Activated T-helper 1 cell treated with anti-CD3 and anti-CD28 coated beads, Interleukin-2, amount 50 U/mL, for 16 hours (primary cell): ENCODE results near the gene KCNG4.

Experiments used
- DNase-seq, 2 donors: peaks; one replicate each; pipeline ENCODE4 v3.0.0-alpha.2; 2020; ENCODE audit warnings: low read depth in 1 of 2, low spot score in 1 of 2

KCNG4 gene, protein sequence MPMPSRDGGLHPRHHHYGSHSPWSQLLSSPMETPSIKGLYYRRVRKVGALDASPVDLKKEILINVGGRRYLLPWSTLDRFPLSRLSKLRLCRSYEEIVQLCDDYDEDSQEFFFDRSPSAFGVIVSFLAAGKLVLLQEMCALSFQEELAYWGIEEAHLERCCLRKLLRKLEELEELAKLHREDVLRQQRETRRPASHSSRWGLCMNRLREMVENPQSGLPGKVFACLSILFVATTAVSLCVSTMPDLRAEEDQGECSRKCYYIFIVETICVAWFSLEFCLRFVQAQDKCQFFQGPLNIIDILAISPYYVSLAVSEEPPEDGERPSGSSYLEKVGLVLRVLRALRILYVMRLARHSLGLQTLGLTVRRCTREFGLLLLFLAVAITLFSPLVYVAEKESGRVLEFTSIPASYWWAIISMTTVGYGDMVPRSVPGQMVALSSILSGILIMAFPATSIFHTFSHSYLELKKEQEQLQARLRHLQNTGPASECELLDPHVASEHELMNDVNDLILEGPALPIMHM

DNA sequence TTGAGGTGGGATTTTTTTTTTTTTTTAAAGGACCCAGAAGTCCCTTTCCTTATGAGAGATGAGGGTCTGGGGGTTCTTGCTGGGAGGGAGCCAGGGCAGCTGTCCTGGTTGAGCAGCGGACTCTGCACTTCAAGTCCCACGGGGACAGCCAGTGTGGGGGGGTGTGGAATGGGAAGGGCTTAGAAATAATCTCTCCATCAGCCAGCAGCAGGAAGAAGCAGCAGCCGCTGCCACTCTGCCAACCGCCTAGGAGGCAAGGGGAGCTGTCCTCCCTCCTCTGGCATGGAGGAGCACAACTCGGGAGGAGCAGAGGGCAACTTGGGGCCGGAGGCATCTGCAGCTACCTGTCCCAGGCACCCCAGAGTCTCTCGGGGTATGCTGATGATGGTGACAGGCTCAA lies at the start of gene KCNG4:
Gene KCNG4, minus strand, starts transcription at position 104 of the 400 bp plus-strand sequence. CDS start 2,527 bp downstream, outside the sequence.
- no peak for DNase-seq

DNA sequence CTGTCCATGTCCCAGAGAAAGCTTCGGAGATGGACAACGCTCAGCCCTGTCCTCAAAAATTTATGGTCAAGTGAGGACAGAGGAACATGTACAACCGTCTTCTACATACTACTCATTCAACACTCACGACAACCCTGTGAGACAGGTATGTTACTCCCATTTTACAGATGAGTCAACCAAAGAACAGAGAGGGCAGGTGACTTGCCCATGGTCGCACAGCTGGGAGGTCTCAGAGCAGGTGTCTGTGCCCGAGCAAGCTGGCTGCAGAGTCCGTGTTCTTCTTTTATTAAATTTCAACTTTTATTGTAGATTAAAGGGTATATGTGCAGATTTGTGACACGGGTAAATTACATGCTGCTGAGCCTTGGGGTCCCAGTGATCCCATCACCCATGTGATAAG lies 49.1 kb upstream of the KCNG4 start:
- no peak for DNase-seq

DNA sequence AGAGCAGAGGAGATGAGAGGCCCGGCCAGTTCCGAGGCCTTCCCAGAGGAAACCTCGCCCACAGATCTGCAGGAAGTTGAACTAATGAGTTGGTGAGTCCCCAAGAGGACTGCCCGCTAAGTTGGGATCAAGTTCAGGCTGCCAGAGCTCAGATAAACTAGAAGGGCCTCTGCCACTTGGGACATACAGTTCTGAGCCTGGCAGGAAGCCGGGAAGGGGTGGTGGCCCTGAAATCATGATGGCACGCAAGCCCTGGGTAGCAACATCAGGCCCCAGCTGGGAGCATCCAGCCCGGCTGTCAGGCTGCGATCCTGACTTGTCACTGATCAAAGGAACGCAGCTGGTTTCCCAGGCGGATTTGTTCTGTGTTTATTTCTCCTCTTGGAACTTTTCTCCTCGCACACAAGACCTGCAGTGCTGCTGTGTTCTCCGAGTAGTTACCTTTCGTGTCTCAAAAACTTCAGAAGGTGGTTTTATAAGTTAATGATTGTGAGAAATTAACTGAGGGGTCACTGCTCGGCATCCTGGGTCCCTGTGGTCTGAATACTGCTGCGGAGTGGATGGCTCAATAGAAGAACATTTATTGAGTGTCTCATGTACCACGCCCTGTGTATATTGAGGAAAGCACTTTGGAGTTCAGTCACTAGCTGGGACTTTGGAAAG lies 46.9 kb upstream of the KCNG4 start:
- no peak for DNase-seq

DNA sequence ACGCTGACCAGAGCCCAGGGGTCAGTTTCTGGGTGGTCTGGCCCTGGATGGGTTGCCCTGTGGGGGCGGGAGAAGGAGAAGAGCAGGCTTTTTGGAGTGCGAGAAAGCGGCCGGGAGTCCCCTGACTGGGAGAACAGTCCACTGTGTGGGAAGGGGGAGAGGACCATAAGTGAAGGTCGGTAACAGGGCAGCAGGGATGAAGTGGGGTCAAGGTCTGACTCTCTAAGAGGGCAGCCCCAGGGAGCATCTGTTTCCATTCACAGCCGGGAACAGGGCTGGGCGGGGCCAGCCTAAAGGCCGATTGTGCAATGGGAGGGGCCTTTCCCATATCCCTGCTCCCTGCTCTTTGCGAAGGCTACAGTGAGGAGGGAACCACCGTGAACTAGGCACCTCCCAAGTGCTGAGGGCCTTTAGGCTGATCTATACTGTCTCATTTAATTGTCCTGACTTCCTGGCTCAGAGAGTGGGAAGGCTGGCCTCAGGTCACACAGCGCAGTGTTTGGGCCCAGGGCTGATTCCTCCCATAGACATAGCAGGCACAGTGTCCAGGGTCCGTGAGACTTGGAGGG lies 44.4 kb upstream of the KCNG4 start:
- no peak for DNase-seq

DNA sequence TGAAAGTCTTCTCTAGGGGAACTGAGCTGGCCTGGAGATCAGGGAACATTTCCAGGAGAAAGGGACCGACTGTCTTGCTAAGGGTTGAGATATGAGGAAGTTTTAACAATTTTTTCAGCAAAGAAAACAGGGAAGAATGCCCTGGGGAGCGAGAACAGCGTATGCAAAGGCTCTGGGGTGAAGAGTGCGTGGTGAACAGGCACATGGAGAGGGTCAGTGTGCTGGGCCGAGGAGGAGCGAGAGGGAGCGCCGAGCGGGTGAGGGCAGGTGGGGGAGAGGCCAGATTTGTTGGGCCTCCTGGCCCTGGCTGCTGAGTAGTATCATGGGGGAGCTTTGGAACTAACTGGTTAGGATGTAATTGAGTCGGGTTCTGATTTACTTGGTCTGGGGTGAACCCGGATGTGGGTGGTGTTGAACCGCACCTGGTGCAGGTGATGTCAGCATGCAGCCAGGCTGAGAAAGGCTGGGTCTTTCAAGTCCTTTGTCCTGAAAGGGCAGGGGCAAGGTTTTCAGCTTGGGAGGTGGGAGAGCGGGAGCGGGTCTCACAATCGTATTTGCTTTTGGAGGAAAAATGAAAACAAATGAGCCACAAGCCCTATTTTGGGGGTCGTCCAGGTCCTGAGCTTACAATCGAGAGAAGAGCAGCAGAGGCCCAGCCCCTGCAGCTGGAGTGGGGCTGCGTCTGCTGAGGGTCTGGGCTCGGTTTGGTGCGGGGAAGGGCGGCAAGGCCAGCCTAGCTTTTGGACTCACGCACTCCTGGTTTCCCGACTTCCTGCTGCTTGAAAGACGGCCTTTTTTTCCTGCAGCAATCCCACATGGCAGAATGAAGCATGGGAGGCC lies 43.7 kb upstream of the KCNG4 start:
- DNase-seq = no peak

DNA sequence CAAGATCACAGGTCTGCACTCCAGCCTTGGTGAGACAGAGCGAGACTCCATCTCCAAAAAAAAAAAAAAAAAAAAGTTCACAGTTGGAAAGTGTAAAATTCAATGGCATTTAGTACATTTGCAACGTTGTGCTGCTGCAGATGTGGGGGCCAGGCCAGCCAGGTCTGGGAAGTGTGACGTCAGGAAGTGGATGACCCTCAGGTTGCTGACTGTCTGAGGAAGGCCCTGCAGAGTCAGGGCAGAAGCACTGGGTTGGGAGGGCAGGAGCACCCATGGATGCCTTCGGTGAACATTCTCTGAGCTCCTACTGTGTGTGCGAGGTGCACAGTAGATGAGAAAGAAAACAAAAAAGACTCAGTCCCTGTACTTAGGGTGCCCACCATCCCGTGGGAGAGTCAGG lies 42.7 kb upstream of the KCNG4 start:
- no peak for DNase-seq

DNA sequence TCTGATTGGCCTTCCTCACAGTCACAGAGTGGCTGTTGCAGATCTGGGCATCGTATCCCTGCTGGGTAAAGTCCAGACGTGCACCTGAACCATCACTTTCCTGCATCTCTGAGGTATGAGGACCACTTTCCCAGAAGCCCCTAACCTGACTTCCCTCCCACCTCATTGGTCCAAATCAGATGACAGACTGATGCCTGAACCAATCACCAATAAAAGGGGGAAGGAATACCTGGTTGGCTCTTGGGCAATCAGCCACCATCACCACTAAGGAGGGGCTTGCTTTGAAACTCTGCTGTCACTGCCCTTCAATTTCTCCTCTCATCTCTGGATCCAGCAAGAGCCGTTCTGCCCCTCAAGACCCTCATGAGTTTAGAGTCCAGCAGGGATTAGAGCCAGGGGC lies 41.3 kb upstream of the KCNG4 start:
- no peak for DNase-seq

DNA sequence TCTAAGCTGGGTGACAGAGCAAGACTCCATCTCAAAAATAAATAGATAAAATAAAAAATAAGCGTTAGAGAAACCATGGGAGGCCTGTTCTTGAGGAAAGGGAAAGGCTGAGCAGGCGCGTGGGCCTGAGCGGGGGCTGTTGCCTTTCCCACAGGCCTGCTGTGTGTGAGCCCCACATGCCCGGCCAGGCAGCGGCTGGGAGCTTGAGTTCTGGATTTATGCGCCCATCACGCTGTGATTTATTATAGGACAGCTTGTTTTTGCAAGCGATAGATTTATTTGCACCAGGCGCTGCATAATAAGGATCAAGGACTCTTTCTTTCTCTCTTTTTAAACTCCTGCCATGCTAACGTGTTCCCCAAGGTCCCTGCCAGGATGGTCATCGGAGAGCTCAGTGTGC lies 40.1 kb upstream of the KCNG4 start:
- no peak for DNase-seq

DNA sequence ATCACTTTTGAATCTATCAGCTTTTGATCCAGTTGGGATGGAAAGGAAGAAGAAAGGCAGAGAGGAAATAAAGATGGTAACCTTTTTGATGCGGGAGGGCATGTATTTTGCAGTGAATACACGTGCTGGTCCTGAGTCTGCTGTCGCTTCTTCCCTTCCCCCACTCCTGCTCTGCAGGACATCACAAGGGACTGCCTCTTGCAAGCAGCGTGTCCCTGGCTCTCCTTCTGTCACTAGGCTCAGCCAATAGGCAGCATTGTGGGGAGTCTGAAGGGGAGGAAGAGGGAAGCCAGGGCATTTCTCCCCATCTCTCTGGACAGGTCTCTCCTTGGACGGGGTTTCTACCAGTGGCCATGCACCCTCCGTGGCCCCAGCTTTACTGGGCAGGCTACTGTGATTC lies 39.2 kb upstream of the KCNG4 start:
- no peak for DNase-seq

DNA sequence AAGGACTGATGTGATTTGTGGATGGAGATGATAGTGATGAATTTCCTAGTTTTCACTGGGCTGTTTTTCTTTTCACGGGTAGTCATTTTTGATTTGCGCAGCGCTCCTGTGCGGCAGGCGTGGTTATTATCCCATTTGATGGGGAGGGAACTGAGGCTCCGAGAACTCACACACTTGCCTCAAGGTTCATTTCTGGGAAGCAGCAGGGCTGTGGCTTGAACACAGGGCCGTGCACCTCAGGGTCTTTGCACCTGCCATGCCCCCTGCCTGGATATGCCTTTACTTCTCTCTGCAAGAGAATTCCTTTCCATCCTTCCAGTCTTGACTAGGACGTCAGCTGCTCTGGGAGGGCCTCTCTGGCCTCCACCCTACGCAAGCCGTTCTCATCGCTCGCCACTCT lies 38.5 kb upstream of the KCNG4 start:
- DNase-seq = no peak

DNA sequence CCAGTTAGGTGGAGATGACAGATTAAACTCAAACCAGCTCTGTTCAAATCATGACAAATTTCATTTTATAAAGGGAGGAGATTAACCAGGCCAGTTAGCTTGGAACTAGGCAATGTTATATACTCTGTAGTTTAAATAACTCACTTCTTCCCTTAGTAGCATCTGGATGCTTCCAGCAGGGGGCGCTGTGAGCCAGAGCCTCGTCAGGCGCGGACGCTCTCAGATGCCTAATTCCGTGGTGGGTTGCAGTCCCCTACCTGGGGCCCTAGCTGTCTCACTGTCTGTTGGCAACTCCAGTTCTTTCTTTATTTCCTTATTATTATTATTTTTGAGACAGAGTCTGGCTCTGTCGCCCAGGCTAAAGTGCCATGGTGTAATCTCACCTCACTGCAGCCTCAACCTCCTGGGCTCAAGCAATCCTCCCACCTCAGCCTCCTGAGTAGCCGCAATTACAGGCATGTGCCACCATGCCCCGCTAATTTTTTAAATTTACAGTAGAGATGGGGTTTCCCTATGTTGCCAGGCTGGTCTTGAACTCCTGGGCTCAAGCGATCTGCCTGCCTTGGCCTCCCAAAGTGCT lies 37.5 kb upstream of the KCNG4 start:
- DNase-seq = peak; percentile 49 to 64

DNA sequence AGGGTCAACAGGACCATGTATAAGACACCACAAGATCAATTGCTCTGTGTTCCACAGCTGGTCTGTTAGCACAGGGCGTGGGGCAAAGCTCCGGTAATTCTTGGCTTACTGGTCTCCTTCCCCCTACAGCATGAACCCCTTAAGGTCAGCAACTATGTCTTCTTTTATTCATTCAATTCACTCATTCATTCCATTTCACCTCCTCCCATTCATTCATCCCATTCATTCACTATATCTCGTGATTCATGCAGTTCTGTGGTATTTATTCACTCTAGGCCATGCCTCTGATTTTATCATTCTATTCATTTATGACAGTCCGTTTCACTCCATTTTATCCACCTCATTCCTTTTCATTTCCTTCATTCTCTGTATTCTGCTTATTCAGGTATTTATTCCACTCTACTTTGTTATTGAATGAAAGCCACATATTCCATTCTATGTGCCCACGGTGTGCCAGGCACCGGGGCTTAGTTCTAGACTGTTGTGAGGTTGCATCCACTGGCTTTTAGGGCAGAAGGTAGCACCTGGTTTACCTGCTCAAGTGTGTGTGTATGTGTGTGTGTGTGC lies 35.9 kb upstream of the KCNG4 start:
- DNase-seq = no peak

DNA sequence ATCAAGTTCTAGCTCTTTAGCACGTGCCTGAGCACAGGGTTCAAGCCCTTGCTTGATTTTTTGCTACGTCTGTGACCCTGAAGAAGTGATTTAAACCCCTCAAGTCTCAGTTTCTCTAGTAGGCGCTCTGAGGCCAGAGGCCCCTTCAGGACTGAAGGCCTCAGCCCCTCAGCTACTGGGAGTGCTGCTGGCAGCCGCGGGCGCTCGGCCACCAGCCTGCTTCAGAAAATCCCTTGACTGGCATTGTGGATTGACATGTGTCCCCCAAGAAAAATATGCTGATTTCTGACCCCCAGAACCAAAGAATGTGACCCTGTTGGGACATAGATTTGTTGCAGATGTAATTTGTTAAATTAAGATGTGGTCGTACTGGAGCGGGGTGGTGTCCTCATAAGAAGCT lies 34.7 kb upstream of the KCNG4 start:
- no peak for DNase-seq

DNA sequence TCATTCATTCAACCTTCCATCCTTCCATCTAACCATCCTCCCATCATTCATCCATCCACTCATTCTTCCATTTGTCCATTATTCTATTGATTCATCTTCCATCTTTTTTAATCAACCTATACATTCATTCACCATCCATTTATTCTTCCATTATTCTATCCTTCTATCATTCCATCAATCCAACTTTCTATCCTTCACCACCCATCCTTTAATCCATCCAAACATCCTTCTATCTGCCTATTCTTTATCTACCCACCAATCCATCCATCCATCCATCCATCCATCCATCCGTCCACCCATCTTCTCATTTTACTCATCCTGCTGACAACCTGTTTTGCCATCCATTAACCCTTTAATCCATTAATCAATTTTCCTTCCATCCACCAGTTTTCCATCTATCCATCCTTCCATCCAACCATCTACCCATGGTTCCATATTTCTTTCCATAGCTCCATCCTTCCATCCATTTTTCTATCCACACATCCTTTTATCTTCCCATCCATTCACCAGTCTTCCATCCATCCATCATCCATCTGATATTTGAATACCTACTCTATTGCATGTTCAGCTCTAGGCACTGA lies 33.0 kb upstream of the KCNG4 start:
- no peak for DNase-seq

DNA sequence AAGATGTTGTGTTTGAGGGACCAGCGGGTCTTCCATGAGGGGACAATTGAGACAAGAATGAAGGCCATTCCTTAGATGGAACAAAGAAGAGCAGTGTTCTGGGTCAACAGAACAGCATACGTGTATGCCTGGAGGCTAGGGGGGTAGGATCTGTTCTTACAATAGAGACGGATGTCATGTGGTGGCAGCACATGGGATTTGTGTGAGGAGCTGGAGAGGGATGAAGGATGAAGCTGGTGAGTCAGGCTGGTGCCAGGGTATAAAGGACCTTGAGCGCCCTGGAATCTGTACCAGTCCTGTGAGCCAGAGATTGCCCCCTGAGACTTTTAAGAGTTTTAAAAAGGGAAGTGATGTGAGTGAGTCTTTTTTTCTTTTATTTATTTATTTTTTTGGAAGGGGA lies 32.1 kb upstream of the KCNG4 start:
- DNase-seq = no peak

DNA sequence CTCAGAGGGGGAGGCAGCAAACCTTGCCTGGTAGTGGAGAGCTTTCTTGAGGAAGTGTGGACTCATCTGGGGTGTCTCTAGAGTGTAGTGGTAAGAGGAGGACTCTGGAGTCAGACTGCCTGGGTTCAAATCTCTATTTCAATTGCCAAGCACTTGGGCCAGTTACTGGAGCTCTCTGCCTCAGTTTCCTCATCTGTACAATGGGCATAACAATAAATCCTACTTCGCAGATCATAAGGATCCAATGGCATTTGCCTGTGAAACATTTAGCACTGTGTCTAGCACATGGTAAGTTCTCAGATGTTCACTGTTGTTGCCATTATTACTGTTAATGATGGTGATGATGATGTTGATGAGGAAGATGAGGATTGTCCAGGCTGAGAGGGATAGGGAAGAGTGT lies 31.2 kb upstream of the KCNG4 start:
- DNase-seq = no peak

DNA sequence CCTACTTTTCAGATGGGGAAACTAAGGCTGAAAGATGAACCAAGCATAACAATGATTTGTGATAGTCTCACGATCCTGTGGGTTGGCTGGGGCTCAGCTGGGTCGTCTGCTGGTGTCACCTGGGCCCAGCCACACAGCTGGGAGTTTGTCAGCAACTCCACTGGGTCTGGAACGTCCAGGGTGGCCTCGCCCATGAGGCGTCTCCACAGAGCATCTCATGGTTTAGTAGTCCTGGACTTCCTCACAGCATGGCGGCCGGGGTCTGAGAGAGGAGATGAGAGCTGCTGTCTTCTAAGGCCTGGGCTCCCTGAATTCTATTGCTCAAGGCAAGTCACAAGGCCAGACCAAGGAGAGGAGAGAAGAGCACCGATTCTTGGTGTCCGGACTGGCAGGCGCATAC lies 30.7 kb upstream of the KCNG4 start:
- DNase-seq = no peak

DNA sequence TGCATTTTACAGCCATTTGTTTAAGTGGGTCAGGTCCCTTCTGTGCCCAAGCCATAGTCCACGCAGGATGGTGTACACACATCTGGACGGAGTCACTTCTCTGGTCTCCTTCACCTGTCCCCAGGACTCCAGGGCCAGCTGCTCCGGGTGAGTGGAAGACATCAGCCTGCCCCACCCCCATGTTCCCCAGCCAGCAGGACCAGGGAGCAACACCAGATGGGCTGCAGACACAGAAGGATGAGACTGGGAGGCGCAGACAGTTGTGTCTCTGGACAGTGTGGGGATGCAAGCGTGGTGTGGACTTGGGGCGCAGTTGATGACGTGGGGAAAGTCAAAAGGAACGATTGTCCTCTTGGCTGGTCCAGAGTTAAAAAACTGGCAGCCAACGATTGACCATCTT lies 30.3 kb upstream of the KCNG4 start:
- no peak for DNase-seq

DNA sequence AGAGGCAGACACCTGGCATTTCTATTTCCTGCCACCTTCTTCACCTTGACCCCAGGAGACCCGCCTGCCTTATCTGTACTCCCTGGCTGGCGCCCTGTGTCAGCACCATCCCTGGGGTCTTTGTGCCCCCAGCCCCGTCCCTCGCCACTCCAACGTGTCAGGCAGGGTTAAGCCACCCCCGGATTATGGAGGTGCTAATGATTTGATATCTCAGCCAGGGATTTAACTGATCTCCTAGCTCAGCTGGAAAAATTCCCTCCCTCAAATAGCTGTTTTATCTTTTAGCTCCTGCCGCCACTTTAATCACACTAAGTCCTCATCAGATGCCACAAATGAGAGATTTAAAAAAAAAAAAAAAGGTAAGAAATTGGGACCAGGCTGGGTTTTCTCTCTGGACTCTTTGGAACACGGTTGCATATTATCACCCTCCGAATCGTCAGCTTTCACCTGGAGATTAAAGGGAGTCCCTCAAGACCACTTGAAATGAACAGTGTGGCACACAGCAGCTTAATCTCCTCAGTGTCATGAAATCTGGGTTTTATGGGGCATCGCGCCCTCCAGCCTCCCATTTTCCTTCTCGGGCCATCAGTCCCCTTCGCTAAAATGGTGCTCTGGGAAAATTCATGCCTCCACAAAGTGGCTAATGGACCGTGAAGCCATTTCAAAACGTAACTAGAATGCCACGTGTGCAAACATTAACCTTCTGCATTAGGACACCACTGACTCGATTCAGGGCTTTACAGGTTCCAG lies 28.7 kb upstream of the KCNG4 start:
- DNase-seq = no peak

DNA sequence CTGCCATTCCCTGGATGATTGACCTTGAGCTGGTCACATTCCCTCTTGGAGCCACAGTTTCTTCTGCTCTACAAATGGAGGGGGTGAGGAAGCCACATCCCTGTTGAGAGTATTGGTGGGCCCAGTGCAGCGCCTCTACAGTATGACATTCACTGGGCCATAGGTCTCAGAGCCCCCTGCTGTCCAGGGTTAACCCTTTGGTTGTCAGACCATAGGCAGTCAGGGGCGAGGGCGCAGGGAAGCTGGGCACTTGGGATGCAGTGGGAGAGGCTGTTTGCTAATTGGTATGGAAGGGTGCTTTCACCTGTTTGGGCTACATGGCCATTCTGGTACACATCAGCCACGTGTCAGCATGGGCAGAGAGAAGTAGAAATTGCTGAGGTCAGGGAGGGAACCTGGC lies 27.6 kb upstream of the KCNG4 start:
- no peak for DNase-seq
